Hematopoietic multipotent progenitor cell treated with erythropoietin and hydrocortisone succinate and interleukin-3 and kit ligand, for 15 days (in vitro differentiated cells): ENCODE data around the gene C1orf159.
A peak's percentile ranks its signal among the peaks of the same experiment; 100 is the strongest.

Experiments
- DNase-seq: peaks from one replicate; pipeline ENCODE4 v3.0.0-alpha.2; 2015; ENCODE audit warnings: low spot score

The C1orf159 gene

DNA sequence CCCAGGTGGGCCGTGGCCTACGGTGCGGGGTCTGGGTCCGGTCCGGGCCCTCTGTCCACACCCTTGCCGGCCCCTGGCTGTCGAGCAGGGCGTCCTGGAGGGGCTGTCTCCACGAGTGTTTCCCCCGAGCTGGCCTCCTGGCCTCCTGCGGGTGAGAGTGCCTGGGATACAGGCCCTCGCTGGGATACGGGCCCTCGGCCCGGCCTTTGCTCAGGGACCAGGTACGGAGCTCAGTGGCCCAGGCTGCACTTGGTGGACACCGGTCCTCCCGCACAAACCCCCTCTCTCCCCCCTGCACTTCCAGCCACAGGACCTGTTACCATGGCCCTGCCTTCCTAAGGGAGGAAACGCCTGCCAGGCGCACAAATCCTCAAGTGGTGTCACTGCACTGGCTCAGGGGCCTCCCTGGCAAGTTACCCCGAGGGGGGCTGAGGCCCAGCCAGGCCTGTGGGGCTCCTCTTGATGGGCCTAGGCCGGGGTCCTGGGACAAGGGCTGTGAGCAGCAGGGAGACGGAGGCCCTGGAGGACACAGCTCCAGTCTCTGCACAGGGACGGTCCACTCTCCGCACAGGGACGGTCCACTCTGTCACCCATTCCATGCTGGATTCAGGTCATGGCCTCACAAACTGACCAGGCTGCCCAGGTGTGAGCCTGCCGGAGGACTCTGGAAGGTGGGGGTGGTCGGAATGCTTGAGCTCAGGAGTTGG, 23.6 kb downstream of the C1orf159 start:
- DNase-seq: no peak

DNA sequence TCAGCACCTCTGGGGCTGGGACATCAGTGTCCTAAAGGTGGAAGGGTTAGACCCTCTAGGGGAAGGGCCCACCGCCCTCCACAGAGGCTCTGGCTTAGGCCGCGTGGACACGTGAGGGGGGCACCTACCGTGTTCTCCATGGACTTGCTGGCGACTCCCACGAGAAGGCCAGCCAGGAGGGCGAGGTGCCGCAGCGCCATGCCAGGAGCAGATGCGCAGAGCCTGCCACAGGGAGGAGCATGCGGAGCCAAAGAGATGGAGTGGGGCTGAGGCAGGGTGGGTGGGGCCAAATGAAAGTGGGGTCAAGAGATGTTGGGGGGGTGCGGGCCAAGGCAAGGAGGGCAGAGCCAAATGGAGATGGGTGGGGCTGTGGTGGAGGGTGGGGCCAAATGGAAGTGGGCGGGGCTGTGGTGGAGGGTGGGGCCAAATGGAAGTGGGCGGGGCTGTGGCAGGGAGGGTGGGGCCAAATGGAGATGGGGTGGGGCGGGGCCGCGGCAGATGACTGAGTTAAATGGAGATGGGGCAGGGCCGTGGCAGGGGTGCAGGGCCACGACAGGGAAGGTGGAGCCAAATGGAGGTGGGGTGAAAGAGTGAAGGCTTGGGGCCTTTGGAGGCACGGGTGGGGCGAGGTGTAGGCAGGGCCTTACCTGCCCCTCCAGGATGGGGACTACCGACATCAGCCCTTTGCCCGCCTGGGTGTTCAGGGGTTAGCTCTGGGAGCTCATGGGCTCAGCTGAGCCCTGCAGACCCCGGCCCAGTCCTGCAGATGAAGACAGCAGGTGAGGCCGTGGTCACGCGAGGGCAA, 24.3 kb downstream of the C1orf159 start:
- DNase-seq: peak; percentile 23

DNA sequence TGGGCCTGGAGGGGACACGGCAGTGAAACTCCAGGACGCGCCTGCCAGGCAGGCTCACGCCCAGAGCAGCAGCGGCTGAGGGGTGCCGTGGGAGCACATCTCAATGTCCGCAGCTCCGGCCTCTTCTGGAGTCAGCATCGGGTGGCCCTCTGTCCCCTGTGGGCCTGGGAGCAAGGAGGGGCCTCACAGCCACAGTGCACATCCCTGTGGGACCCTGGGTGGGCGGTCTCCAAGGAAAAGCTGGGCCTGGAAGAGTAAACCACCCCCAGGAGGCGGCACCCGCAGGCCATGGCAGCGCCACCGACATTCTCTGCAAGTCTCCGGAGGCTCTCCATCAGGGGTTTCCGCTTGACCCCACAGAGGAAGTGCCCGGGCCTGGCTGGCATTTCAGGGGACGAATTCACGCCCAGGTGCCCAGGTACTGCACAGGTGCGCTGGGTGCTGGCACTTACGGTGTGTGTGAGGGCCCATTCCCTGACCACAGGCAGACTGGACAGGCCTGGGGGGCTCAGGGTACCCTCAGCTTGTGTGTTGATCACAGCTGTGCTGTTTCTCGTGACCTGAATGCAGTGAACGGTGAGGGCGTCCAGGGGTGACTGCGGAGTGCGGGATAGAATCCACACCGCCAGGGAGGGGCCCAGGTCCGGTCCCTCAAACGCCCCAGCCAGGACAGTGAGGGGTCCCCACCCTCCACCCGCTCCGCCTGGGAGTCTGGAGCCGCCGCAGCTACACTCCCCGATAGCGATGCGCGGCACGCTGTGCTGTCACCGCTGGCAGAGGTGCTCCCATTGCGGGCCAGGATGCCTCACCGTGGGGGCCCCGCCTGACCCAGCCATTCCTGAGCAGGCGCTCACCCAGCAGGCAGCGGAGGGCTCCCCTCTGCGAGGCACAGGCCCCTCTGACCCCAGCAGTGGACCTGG, 25.2 kb downstream of the C1orf159 start:
- DNase-seq: no peak

DNA sequence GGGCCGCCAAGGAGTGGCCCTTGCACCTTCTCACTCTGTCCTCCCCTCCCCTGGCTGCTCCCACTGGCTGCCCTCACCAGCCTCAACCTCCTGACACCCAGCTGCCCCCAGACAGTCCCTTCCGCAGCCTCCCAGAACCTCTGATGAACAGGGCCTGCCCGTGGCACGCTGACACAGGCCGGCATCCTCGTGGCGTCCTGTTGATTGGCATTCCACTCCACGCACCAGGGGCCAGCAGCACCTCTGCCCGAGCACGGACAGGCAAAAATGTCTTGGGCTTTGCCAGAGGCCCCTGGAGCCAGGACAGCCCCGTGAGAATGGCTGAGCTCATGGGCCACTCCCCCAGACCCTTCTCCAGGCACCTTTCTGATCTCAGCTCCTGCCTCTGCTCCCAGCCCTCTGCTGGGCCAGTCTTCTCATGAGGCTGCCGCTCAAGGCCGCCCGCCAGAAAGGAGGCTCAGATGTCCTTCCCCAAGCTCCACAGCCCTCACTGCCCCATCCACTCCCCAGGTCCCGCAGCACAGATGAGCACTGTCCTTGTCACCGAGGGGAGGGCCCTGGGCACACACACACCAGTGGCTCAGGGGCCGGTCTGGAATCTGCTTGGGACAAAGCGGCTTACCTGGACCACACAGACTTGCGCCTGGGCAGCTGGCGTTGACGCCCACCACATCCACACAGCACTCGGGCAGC, 26.0 kb downstream of the C1orf159 start:
- DNase-seq: no peak

DNA sequence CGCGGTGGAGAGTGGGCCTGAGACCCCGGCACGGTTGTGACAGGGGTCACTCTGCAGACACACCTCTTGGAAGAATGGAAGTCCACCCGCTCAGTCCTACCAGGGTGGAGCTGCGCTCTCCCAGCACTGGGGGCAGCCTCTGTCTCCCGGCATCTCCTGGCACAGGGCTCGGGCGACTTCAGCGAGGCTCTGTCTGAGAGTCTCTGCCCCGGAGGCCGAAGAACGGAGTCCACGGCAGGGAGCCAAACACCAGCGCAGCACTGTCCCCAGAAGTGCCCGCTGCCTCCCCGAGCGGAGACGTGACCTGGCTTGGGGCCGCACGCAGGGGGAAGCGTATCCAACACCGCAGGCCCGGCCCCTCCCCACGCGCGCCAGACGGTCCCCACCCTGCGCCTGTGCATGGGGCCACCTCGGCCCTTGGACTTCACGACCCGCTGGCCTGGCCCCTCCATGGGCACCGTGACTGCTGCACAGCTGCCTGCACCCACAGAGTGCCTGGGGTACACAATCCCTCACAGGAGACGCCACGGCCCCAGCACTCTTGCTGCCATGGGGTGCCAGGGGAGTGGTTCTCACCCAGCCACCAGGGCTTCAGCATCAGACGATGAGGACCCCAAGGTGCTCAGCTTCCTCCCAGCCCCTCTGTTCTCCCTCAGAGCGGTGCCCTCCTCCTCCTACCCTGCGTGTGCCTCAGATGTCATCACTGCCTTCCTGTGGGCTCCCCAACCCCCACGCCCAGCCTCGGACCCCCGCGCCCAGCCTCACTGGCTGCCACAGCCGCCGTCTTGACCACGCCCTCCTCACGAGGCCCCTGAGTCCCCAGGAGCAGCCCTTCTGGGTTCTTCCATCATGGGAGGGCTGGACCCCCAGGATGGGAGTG, 26.8 kb downstream of the C1orf159 start:
- DNase-seq: no peak

DNA sequence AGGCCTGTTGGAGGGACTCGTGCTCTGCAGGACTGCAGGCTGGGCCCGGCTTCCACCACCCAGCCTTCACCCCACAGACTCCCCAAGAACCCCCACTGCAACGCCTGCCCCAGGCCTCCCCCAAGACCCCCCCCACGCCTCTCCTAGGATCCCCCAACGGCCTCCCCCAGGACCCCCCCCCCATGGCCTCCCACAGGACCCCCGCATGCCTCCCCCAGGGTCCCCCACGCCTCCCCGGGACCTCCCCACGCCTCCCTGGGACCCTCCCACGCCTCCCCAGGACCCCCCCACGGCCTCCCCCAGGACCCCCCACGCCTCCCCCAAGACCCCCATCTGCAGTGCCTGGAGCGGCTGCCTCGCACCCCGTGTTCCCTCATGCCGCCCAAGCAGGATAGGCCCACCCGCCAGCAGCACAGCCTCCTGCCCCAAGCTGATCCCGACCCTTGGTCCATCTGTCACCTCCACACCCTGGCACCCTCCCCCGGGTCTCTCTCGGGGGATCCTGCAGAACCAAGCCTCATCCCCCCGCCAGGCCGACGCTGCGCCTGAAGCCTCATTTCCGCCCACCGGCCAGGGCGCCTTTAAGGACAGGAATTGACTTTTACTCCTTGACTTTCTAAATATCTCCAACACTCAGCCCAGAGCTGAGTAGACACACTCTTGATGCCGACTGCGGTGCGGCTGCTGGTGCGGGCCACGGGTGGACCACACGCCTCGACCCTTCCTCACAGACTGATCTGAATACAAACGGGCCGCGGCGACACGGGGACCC, 27.7 kb downstream of the C1orf159 start:
- no peak for DNase-seq

DNA sequence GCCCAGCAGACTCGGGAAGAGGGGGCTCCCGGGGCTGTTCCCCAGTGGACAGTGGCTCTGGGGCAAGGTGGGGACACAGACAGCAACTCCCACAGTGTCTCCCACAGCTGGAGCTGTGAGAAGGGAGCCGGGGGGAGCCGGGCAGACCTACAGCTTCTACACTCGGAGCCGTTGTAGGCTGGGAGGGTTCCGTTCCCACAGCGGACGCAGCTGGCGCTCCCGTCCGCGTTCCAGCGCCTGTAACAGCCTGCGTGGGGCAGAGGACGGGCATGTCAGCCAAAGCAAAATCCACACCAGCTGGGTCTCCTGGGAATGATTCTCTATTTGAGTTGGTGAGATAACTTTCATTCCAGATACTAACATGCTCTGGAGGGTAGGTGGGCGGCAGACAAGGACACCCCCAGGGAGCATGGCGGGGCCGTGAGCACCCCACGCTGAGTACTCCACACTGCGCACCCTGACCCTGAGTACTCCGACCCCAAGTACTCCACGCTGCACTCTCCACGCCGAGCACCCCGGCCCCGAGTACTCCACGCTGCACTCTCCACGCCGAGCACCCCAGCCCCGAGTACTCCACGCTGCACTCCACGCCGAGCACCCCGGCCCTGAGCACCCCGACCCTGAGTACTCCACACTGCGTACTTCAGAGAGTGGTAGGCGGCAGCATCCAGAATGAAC, 28.4 kb downstream of the C1orf159 start:
- no peak for DNase-seq

DNA sequence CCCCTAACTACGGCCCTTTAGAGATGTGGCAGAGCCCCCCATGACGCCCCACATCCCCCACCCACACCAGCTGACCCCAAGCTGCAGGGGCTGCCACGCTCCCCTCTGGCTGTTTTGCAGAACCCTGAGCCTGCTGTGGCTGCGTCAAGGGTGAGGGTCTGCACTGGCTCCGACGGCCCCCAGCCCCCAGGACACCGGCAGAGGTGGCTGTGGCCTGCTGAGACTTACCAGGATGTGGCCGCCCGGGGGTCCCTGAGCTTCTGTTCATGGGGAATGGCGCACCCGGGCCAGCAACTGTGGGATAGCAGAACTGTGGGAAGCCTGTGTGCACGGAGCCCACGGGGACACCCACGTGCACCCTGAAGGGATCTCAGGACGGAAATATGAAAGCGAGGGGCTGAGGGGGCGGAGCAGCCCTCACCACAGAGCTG, 29.0 kb downstream of the C1orf159 start:
- DNase-seq: no peak

DNA sequence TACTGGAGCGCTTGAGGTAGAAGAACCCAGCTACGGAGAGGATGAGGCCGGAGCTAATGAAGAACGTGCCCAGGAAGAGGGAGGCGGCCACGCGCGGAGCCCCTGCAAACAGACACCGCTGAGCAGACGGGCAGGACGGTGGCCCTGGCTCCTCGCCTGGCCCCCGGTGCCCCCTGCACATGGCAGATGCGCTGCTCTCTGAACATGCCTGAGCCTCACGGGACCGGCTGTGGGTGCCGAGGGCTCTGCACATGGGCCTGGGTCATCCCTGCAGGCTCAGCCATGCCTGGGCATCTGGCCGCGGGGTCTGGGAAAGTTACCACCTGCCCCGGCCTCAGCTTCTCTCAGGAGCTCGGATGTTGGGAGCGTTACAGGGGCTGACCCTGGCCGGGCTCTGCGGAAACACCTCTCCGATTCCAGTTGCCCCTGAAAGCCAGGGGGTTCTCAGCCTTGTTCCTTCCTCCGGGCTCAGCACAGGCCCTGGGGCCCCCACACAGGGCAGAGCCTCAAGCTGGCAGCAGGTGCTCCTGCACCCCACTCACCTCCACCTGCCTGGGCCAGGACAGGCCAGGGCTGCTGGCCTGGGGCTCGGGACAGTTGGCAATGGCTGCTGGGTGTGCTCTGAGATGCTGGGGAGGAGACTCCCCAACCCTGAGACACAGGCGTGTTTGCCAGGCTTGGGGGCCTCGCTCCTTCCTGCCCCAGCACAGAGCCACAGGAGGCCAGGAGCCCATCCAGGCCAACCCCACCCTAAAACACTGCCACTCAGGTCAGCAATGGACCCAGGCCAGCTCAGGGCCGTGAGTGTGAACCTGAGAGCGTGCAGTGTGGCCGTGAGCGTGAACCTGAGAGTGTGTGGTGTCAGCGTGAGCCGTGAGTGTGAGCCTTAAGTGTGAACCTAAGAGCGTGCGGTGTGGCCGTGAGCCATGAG, 29.7 kb downstream of the C1orf159 start:
- DNase-seq: no peak

DNA sequence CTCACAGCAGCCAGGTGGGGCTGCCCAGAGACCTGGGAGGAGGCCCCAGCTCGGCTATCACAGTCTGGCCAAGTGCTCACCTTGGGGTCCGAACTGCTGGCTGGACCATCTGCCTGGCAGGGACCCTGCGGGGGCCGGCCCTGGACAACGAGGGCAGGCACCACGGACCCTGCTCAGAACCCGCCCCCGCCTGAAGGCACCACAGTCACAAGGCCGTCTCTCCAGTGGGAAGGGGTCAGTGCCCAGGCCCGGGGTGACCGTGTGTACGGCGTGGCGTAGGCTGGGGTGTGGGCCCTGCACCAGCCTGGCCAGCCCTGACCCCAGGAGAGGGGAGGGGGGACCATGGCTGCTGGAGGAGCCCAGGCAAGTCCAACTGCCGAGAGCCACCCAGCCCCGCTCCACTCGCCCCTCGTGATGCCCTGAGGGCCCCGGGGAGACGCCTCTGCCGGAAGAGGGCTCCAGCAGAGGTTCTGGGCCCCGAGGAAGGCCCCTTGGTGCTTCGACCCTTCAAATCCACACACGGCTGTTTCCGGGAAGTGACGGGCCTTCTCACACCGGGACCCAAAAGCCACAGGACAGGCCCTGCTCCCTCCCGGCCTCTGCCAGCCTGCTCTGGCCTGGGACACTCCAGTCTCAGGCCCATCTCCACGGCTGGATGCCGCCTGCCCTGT, 30.6 kb downstream of the C1orf159 start:
- DNase-seq: no peak

DNA sequence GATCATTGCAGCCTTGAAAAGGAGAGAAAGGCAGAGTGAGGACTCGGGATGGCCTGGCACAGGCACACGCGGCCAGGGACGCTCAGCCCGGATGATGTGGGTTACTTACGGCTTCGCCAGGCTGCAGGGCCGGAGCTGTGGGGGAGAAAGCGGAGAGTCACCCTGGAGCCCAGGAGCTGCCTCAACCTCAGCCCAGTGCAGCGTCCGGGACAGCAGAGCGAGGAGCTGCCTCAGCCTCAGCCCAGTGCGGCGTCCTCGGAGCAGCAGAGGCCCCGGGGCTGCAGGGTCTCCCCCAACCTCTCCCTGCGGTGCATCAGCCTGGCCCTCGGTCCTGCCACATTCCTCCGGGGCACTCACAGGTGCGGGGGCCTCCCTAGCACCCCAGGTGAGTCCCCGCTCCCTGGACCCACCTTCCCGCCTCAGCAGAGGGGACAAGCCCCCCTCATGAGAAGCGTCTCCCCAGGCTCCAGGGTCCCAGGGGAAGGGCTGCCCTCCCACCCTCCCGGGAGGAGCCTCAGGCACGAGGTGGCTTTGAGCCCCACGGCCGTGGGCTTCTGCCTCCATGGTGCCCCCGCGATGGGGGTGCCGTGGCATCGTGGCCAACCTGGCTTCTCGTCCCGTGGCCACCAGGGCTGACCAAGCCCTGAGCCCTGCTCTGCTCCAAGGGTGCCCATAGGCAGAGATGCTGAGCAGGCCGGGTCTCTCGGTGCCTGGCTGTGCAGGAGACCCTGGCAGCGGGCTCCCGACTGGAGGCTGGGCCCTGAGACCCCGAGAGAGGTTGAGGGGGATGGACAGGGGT, 31.3 kb downstream of the C1orf159 start:
- DNase-seq: no peak

DNA sequence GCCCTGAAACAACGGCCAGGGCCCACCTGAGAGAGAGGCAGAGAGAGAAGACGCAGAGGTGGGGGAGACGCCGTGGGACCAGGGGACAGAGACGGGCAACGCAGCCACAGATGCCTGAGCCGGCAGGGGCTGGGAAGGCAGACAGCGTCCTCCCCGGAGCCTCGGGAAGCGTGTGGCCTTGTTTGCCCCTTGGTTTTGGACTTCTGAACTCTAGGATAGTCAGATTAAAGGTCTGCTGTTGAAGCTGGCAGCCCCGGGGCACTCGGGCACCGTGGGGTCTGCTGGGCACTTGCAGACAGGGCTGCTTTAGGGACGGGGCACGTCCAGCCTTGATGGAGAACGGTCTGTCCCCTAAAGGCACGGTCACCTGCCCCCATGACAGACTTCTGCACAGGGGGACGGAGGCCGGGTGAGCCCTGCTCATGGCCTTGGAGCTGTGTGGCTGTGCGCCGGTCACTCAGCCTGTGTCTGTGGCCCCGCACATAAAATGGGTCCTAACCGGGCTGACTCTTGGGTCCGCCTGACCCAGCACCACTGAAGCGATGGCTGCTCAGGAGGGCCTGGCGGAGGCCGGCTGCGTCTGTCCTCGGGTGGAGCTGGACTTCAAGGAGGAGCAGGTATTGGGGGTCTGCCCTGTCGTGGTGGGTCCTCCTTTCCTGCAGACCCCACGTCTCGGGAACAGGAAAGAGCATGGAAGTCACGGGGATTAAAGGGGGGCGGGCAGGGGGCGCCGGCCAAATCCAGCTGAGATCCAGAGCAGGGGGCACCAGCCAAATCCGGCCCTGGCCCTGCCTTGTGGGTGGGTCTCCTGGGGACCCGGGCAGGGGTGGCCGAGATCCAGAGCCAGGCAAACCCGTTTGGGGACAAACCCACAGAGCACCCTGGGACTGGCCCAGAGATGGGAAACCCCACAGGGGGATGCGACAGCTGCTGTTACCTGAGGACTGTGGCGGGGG, 32.2 kb downstream of the C1orf159 start:
- DNase-seq: no peak

DNA sequence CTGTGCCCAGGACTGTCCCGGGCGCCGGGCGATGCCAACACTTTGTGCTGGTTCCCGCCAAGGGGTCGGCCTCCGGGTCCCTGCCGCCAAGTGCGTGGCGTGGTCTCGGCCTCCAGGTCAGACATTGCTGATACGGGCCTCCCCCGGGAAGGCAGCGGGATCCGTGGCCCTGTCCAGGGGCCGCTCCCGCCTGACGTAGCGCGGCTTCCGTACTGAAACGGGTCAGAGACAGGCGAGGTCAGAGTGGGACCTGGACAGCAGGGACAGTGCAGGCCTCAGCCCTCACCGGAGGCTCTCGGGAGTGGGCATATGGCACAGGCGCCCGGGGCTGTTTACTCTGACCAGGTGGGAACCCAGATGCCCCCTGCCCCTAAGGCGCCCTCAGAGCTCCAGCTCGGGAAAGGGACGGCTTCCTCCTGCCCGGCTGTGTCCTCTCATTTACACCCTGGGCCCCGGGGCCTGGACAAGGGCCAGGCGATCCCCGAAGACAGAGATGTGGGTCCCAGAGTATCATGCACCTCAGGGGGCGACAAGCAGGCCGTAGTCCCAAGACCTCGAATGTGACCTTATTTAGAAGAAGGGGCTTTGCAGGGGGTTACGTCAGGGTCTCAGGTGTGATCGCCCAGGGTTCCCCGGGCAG, 33.0 kb downstream of the C1orf159 start:
- no peak for DNase-seq

DNA sequence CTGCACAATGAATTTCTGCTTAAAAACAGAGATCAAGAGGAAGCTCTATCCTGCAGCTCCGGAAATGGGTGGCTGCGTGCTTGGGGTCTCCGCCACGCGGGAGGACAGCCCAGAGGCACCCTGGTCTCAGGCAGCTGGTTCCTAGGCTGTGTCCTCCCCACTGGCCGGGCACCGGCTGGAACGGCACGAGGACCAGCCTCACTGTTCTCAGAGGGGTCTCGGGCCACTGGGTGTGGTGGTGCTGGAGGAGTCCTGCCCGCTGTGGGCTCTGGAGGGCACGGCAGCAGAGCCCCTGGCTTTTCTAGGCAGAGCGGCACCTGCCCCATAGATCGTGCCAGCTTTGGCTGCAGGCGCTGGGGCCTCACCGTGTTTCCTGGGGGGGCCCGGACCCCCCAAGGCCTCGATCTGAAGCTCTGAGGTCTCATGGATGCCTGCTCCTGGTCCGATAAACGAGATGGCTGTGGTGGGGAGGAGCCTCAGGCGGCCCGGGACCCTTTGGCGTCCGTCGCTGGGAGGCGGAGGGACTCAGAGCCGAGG, 33.6 kb downstream of the C1orf159 start:
- no peak for DNase-seq
